PC-3 (cell line): Measurements from ENCODE around the gene ZNF778. TPM values are rescaled to one million over a fixed set of nuclear protein-coding genes. Genes with fewer than 3 reads are reported as not detected.

ENCODE experiments used
- ATAC-seq: fragments of 200-7000 bp; cut with Tn5 transposase; 2 replicates; pipeline ENCODE4 v1.9.1; 2020; ENCODE audit warnings: mild to moderate bottlenecking, moderate library complexity
- BruUV-seq: library from RNA; stranded (reverse); fragments of 400-500 nt; replicated peaks from 2 replicates; lab custom pipeline; 2021; lab: Mats Ljungman, UMichigan
- CTCF ChIA-PET: fragments of 300-600 bp; sonication (Branson Sonifier 250); formaldehyde crosslinking; loops from one replicate; lab custom pipeline; 2022; ENCODE audit warnings: antibody characterized with exemption; lab: Charles Lee
- POLR2A ChIA-PET: fragments of 300-600 bp; sonication (Branson Sonifier 250); formaldehyde crosslinking; loops from one replicate; lab custom pipeline; 2022; ENCODE audit warnings: antibody characterized with exemption; ENCODE audit not compliant: unreplicated experiment; lab: Charles Lee
- DNase-seq: peaks from one replicate; pipeline ENCODE4 v3.0.0-alpha.2; 2015
- H2AFZ ChIP-seq: fragments of 300-600 bp; sonication (generic); 2 replicates; pipeline ENCODE4 v1.6.0; 2016; ENCODE audit warnings: antibody characterized with exemption, low read length
- H3F3A ChIP-seq: fragments of 300-600 bp; sonication (generic); one replicate; pipeline ENCODE4 v1.6.0; 2017; ENCODE audit warnings: antibody characterized with exemption, low read length, control low read depth, mild to moderate bottlenecking; ENCODE audit not compliant: unreplicated experiment
- H3K27ac ChIP-seq: fragments of 300-600 bp; sonication (generic); 2 replicates; pipeline ENCODE4 v1.5.1; 2016; ENCODE audit warnings: mild to moderate bottlenecking, low read length
- H3K27me3 ChIP-seq: fragments of 300-600 bp; sonication (generic); 2 replicates; pipeline ENCODE4 v1.6.1; 2016; ENCODE audit warnings: low read length, mixed read lengths
- H3K36me3 ChIP-seq: fragments of 300-600 bp; sonication (generic); 2 replicates; pipeline ENCODE4 v1.6.1; 2016; ENCODE audit warnings: low read depth, mixed run types, low read length, mixed read lengths
- H3K4me1 ChIP-seq: fragments of 300-600 bp; sonication (generic); 2 replicates; pipeline ENCODE4 v1.5.1; 2016; ENCODE audit warnings: low read length; ENCODE audit not compliant: insufficient read depth
- H3K4me2 ChIP-seq: fragments of 300-600 bp; sonication (generic); 2 replicates; pipeline ENCODE4 v1.6.0; 2016; ENCODE audit warnings: low read length
- H3K4me3 ChIP-seq: fragments of 300-600 bp; sonication (generic); 2 replicates; pipeline ENCODE4 v1.5.1; 2016; ENCODE audit warnings: mild to moderate bottlenecking, low read length, mixed read lengths
- H3K79me2 ChIP-seq: fragments of 300-600 bp; sonication (generic); 2 replicates; pipeline ENCODE4 v1.6.1; 2017; ENCODE audit warnings: low read length, mixed read lengths
- H3K9ac ChIP-seq: fragments of 300-600 bp; sonication (generic); 2 replicates; pipeline ENCODE4 v1.6.0; 2016; ENCODE audit warnings: mild to moderate bottlenecking, low read length
- H3K9me2 ChIP-seq: fragments of 300-600 bp; sonication (generic); replicated peaks from 2 replicates; pipeline ENCODE4 v1.6.1; 2016; ENCODE audit warnings: mixed run types, low read length, mixed read lengths
- H3K9me3 ChIP-seq: fragments of 300-600 bp; sonication (generic); 2 replicates; pipeline ENCODE4 v1.6.1; 2016; ENCODE audit warnings: low read length, mixed read lengths
- H4K20me1 ChIP-seq: fragments of 300-600 bp; sonication (generic); 2 replicates; pipeline ENCODE4 v1.6.1; 2016; ENCODE audit warnings: low read length, mixed read lengths
- CTCF ChIP-seq: fragments of 300-600 bp; sonication (generic); conservative IDR thresholded peaks from 2 replicates; pipeline ENCODE4 v1.5.1; 2017; ENCODE audit warnings: antibody characterized with exemption, low read depth, mild to moderate bottlenecking, low read length
- EZH2 ChIP-seq: fragments of 300-600 bp; sonication (generic); IDR thresholded peaks from one replicate; pipeline ENCODE4 v1.6.1; 2017; ENCODE audit warnings: antibody characterized with exemption, mild to moderate bottlenecking, low read length; ENCODE audit not compliant: unreplicated experiment
- EZH2phosphoT487 ChIP-seq: fragments of 300-600 bp; sonication (generic); IDR thresholded peaks from 2 replicates; pipeline ENCODE4 v1.6.1; 2018; ENCODE audit warnings: mild to moderate bottlenecking, antibody characterized with exemption, low read length, borderline replicate concordance
- intact Hi-C: fragments of 100-400 bp; cut with micrococcal nuclease; formaldehyde crosslinking; loops from 2 replicates; pipeline ENCODE4 v1.9.0; 2023
- total RNA-seq: library from RNA; depleted of rRNA; stranded (reverse); fragments of >200 nt; gene quantifications from 2 replicates; pipeline ENCODE4 v1.2.3, GENCODE V29; 2014

ZNF778 gene
- total RNA-seq, 1 experiment from 2014 or later: 15.3 TPM

GRCh38 chr16:89268585-89268984 lies 51.1 kb downstream of the ZNF778 start:
- TF ChIP-seq EZH2phosphoT487 (no peak), CTCF (no peak), EZH2 (no peak)
- H3K79me2 ChIP-seq: peaks cover 6% of the 10 kb centered on the region; the same call in 1 of the 2 replicates
- ChIA-PET POLR2A (no interaction called here), CTCF (no interaction called here)
- H3K4me1 ChIP-seq: peaks cover 24% of the 10 kb centered on the region
- no peak for ATAC-seq
- no peaks in the 10 kb centered on the region for H3K9me3 ChIP-seq
- H3K9ac ChIP-seq: peak overlapping the region; percentile 70
- no peaks in the 10 kb centered on the region for H3K27me3 ChIP-seq
- peak overlapping the region; percentile 95 for H3K27ac ChIP-seq
- BruUV-seq: no TSS peak
- H3K36me3 ChIP-seq: peaks cover 10% of the 10 kb centered on the region
- no peak overlapping the region for H2AFZ ChIP-seq
- H3K9me2 ChIP-seq: no peaks in the 10 kb centered on the region
- H3K4me2 ChIP-seq: peak overlapping the region; percentile 54; the same call in 1 of the 2 replicates
- H4K20me1 ChIP-seq: no peaks in the 10 kb centered on the region
- intact Hi-C loops: no loop called here
- no peak overlapping the region for H3K4me3 ChIP-seq
- H3F3A ChIP-seq: peaks cover 7% of the 10 kb centered on the region
- no peak for DNase-seq

- H2AFZ ChIP-seq: no peak overlapping the region
- CTCF ChIA-PET: no interaction called here
- TF ChIP-seq EZH2phosphoT487 (no peak), EZH2 (no peak)
- peak overlapping the region; percentile 70 for H3K9ac ChIP-seq
- H3K4me1 ChIP-seq: peaks cover 24% of the 10 kb centered on the region
- peak overlapping the region; percentile 54 for H3K4me2 ChIP-seq
- no peaks in the 10 kb centered on the region for H3K27me3 ChIP-seq
- POLR2A ChIA-PET: interaction anchor here (0.6 kb wide), 1 partner anchor 25 kb away, joined by 5 read pairs; no protein-coding TSS in a partner anchor
- intact Hi-C loops: no loop called here
- H3K36me3 ChIP-seq: peaks cover 10% of the 10 kb centered on the region
- no peaks in the 10 kb centered on the region for H3K9me3 ChIP-seq
- no peaks in the 10 kb centered on the region for H3K9me2 ChIP-seq
- H3K4me3 ChIP-seq: no peak overlapping the region
- BruUV-seq: no TSS peak
- H3F3A ChIP-seq: peaks cover 7% of the 10 kb centered on the region
- peak overlapping the region; percentile 95 for H3K27ac ChIP-seq
- DNase-seq (peak; percentile 29), ATAC-seq (no peak)
- H4K20me1 ChIP-seq: no peaks in the 10 kb centered on the region
- H3K79me2 ChIP-seq: peaks cover 6% of the 10 kb centered on the region; the same call in 1 of the 2 replicates
Measured at GRCh38 chr16:89268987-89269735, 51.7 kb downstream of the ZNF778 start.

GRCh38 chr16:89269805-89270665 lies 52.5 kb downstream of the ZNF778 start:
- TF ChIP-seq CTCF: no peak; the same call in 1 of the 2 replicates
- TF ChIP-seq EZH2phosphoT487: no peak
- no peak for TF ChIP-seq EZH2
- CTCF ChIA-PET: no interaction called here
- Histone ChIP-seq H4K20me1 (no peaks in the 10 kb centered on the region), H2AFZ (no peak overlapping the region), H3K9ac (peak overlapping the region; percentile 70), H3K4me3 (no peak overlapping the region), H3K27ac (peak overlapping the region; percentile 95), H3K27me3 (no peaks in the 10 kb centered on the region), H3F3A (peaks cover 7% of the 10 kb centered on the region), H3K79me2 (peaks cover 6% of the 10 kb centered on the region; the same call in 1 of the 2 replicates), H3K4me1 (peaks cover 24% of the 10 kb centered on the region), H3K9me3 (no peaks in the 10 kb centered on the region), H3K36me3 (peaks cover 10% of the 10 kb centered on the region), H3K4me2 (peak overlapping the region; percentile 54), H3K9me2 (no peaks in the 10 kb centered on the region)
- ATAC-seq (peak; percentile 91), DNase-seq (peak; percentile 86)
- POLR2A ChIA-PET: interaction anchor here (0.6 kb wide), 1 partner anchor 24 kb away, joined by 5 read pairs; no protein-coding TSS in a partner anchor
- no TSS peak for BruUV-seq
- intact Hi-C loops: loop anchor here (1.0 kb wide), 1 partner anchor 23 kb away; no protein-coding TSS in a partner anchor
